Mononuclear cell (primary cell): ENCODE measurements around the gene EEIG2. TPM values are rescaled to one million over a fixed set of nuclear protein-coding genes. Genes with fewer than 3 reads are reported as not detected.
A peak's percentile ranks its signal among the peaks of the same experiment; 100 is the strongest.
"Not testable (repeated sequence)": the region's sequence is repeated elsewhere in the genome, so short reads cannot be mapped to it uniquely, and the experiment has no call there.

Source experiments
- H3K27me3 ChIP-seq: 2 replicates; pipeline ENCODE4 v1.6.0; 2011; ENCODE audit warnings: low read length, control low read depth; ENCODE audit not compliant: insufficient read depth
- H3K4me1 ChIP-seq: 2 replicates; pipeline ENCODE4 v1.5.1; 2011; ENCODE audit warnings: mild to moderate bottlenecking, low read length, control low read depth; ENCODE audit not compliant: insufficient read depth
- H3K4me3 ChIP-seq: 2 replicates; pipeline ENCODE4 v1.5.1; 2011; ENCODE audit warnings: mild to moderate bottlenecking, low read length, moderate library complexity
- H3K9me3 ChIP-seq: 2 replicates; pipeline ENCODE4 v1.5.1; 2011; ENCODE audit warnings: low read depth, mild to moderate bottlenecking, control low read depth, low read length
- total RNA-seq: library from RNA; depleted of rRNA; stranded (reverse); fragments of >200 nt; gene quantifications from one replicate; pipeline ENCODE4 v1.2.3, GENCODE V29; 2012

EEIG2 gene
- total RNA-seq, 1 donor, result 22.9 TPM

GRCh38 chr1:108534759-108535158, 25.1 kb upstream of the EEIG2 start:
- Histone ChIP-seq H3K4me1 (no peaks in the 10 kb centered on the region), H3K4me3 (no peak overlapping the region), H3K9me3 (no peaks in the 10 kb centered on the region), H3K27me3 (peaks cover 2% of the 10 kb centered on the region)

GRCh38 chr1:108535315-108535897, 24.5 kb upstream of the EEIG2 start:
- H3K4me1 ChIP-seq, H3K9me3 ChIP-seq, H3K27me3 ChIP-seq, H3K4me3 ChIP-seq: not testable (repeated sequence)

DNA sequence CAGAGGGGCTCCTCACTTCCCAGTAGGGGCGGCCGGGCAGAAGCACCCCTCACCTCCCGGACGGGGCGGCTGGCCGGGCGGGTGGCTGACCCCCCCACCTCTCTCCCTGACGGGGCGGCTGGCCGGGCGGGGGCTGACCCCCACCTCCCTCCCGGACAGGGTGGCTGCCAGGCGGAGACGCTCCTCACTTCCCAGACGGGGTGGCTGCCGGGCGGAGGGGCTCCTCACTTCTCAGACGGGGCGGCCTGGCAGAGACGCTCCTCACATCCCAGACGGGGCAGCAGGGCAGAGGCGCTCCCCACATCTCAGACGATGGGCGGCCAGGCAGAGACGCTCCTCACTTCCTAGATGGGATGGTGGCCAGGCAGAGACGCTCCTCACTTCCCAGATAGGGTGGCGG, 23.9 kb upstream of the EEIG2 start:
- not testable (repeated sequence) for H3K4me3 ChIP-seq, H3K9me3 ChIP-seq, H3K4me1 ChIP-seq, H3K27me3 ChIP-seq

GRCh38 chr1:108536791-108537190, 23.1 kb upstream of the EEIG2 start:
- H3K4me3 ChIP-seq, H3K4me1 ChIP-seq, H3K9me3 ChIP-seq, H3K27me3 ChIP-seq: not testable (repeated sequence)

DNA sequence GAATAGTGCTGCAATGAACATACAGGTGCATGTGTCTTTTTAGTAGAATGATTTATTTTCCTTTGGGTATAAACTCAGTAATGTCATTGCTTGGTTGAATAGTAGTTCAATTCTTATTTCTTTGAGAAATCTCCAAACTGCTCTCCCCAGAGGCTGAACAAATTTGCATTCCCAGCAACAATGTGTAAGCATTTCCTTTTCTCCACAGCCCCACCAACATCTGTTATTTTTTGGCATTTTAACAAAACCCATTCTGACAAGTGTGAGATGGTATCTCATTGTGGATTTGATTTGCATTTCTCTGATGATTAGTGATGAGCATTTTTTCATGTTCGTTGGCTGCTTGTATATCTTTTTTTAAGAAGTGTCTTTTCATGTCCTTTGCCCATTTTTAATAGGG, 21.9 kb upstream of the EEIG2 start:
- H3K9me3 ChIP-seq, result no peaks in the 10 kb centered on the region

GRCh38 chr1:108540977-108541376, 18.9 kb upstream of the EEIG2 start:
- peaks cover 2% of the 10 kb centered on the region for H3K27me3 ChIP-seq
- H3K4me1 ChIP-seq, result no peaks in the 10 kb centered on the region
- no peak overlapping the region for H3K4me3 ChIP-seq
- H3K9me3 ChIP-seq, result no peaks in the 10 kb centered on the region

More for the DNA sequence above, 21.9 kb upstream of the EEIG2 start:
- no peak overlapping the region for H3K4me3 ChIP-seq
- H3K27me3 ChIP-seq, result peaks cover 2% of the 10 kb centered on the region
- no peaks in the 10 kb centered on the region for H3K4me1 ChIP-seq

DNA sequence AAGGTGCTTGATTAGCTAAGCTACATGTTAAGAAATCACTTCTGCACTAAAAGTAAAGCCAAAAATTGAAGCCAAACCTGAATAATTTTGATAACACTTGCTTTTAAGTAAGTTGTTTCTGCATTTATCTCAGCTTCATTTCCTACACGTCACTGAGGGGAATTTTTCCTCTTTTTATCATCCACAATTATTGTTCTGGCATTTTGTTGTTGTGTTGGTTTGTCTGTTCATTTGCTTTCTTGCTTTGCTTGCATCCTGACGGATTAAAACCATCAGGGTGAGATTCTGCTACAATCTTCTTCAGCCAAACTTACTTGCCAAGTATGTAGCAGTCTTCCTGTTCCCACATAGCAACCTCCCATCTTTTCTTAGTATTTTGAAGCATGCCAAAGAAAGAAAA, 18.0 kb upstream of the EEIG2 start:
- no peak overlapping the region for H3K4me3 ChIP-seq
- H3K9me3 ChIP-seq, result no peaks in the 10 kb centered on the region
- no peaks in the 10 kb centered on the region for H3K4me1 ChIP-seq
- peaks cover 2% of the 10 kb centered on the region for H3K27me3 ChIP-seq

DNA sequence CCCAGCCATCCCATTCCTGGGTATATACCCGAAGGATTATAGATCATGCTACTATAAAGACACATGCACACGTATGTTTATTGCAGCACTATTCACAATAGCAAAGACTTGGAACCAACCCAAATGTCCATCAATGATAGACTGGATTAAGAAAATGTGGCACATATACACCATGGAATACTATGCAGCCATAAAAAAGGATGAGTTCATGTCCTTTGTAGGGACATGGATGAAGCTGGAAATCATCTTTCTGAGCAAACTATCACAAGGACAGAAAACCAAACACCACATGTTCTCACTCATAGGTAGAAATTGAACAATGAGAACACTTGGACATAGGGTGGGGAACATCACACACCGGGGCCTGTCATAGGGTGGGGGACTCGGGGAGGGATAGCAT, 12.4 kb upstream of the EEIG2 start:
- H3K4me1 ChIP-seq, result peaks cover 11% of the 10 kb centered on the region
- not testable (repeated sequence) for H3K9me3 ChIP-seq, H3K27me3 ChIP-seq, H3K4me3 ChIP-seq

GRCh38 chr1:108551137-108551862, 8.6 kb upstream of the EEIG2 start:
- Histone ChIP-seq H3K4me1 (peaks cover 25% of the 10 kb centered on the region), H3K27me3 (no peaks in the 10 kb centered on the region), H3K9me3 (no peaks in the 10 kb centered on the region), H3K4me3 (no peak overlapping the region)

DNA sequence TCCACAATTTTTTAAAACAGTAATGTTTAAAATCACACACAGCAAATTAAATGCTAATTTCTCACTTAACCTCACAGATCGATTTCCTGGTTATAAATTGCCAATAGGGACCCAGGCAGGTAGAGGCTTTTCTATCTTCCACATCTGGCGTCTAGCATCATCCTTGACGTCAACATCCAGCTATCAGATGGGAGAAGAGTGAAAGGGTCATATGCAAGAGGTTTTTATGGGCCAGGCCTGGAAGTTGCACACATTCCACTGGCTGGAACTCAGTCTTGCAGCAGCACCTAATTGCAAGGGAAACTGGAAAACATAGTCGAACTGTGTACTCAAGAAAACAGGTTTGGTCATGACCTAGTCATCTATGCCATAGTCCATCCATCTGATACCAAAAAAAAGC, 6.0 kb upstream of the EEIG2 start:
- Histone ChIP-seq H3K9me3 (no peaks in the 10 kb centered on the region), H3K4me1 (peaks cover 50% of the 10 kb centered on the region), H3K27me3 (no peaks in the 10 kb centered on the region), H3K4me3 (no peak overlapping the region)

- Histone ChIP-seq H3K9me3 (no peaks in the 10 kb centered on the region), H3K4me3 (no peak overlapping the region), H3K27me3 (no peaks in the 10 kb centered on the region), H3K4me1 (peaks cover 53% of the 10 kb centered on the region)
These were observed 5.0 kb upstream of the EEIG2 start for GRCh38 chr1:108554682-108555427.

GRCh38 chr1:108556066-108556465, 3.8 kb upstream of the EEIG2 start:
- Histone ChIP-seq H3K27me3 (no peaks in the 10 kb centered on the region), H3K4me1 (peaks cover 59% of the 10 kb centered on the region), H3K9me3 (no peaks in the 10 kb centered on the region), H3K4me3 (no peak overlapping the region)

DNA sequence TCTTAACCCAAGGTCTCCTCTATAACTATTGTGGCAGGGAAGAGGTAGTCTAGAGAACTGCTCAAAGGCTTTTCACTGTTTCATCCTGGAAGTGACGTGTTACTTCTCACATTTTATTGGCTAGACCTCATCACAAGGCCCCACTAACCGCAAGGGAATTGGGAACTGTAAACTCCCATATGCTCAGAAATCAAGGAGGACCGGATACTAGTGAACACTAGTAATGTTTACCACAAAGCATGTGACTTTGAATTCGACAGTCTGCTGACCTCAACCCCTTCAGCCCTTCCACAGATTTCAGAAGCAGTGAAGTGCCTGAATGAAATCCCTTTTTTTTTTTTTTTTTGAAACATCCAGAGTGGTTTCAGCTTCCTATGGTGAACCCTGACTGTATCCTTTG, 3.4 kb upstream of the EEIG2 start:
- peaks cover 59% of the 10 kb centered on the region for H3K4me1 ChIP-seq
- no peaks in the 10 kb centered on the region for H3K9me3 ChIP-seq
- H3K4me3 ChIP-seq, result no peak overlapping the region
- no peaks in the 10 kb centered on the region for H3K27me3 ChIP-seq

DNA sequence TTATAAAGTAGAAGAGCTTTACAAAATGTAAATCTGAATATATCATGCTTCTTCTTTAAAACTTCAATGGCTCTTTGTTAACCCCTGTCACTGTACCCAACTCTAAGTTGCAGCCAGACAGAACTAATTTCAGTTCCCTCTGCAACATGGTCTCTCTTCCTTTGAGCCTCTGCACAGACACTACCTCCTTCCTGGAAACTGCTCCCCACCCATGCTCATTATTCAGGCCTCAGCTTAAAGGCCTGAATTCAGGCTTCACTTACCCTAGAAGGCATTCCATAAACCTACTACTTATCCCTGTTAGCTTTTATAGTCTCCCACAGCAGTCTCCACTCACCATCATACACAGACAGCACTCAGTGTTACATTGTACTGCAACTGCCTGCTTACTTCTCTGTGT, 2.6 kb upstream of the EEIG2 start:
- Histone ChIP-seq H3K4me3 (no peak overlapping the region), H3K9me3 (no peaks in the 10 kb centered on the region), H3K4me1 (peaks cover 66% of the 10 kb centered on the region), H3K27me3 (no peaks in the 10 kb centered on the region)

- Histone ChIP-seq H3K27me3 (no peaks in the 10 kb centered on the region), H3K9me3 (no peaks in the 10 kb centered on the region), H3K4me3 (peak overlapping the region; percentile 68), H3K4me1 (peaks cover 67% of the 10 kb centered on the region)
These were observed 431 bp downstream of the EEIG2 start for GRCh38 chr1:108560189-108560873.
